MCF 10A (cell line): ENCODE data around the gene TXK. TPM values are rescaled to one million over a fixed set of nuclear protein-coding genes. Genes with fewer than 3 reads are reported as not detected.

ENCODE experiments used
- BruUV-seq: library from RNA; stranded (reverse); fragments of 400-500 nt; replicated peaks from 2 replicates; lab custom pipeline; 2021; lab: Mats Ljungman, UMichigan
- CTCF ChIA-PET: fragments of 300-600 bp; sonication (Branson Sonifier 250); formaldehyde crosslinking; extraction: SDS; loops from one replicate; lab custom pipeline; 2021; ENCODE audit warnings: antibody characterized with exemption, inconsistent platforms; lab: Yijun Ruan, JAX
- POLR2A ChIA-PET: fragments of 300-600, 350-650 bp; sonication (Branson Sonifier 250); formaldehyde crosslinking; extraction: SDS; loops from one replicate; lab custom pipeline; 2020; ENCODE audit warnings: antibody characterized with exemption, inconsistent platforms; lab: Yijun Ruan, JAX
- DNase-seq: peaks from one replicate; pipeline ENCODE4 v3.0.0-alpha.2; 2018; ENCODE audit not compliant: unreplicated experiment
- H3K27ac Mint-ChIP-seq: one replicate; pipeline ENCODE4 v1.8.0; 2022; ENCODE audit warnings: mild to moderate bottlenecking, low read depth, mixed read lengths; ENCODE audit not compliant: unreplicated experiment
- H3K27me3 Mint-ChIP-seq: one replicate; pipeline ENCODE4 v1.8.0; 2022; ENCODE audit warnings: mixed read lengths; ENCODE audit not compliant: insufficient read depth, unreplicated experiment
- H3K36me3 Mint-ChIP-seq: one replicate; pipeline ENCODE4 v1.8.0; 2022; ENCODE audit warnings: mild to moderate bottlenecking, moderate library complexity, mixed read lengths; ENCODE audit not compliant: insufficient read depth, unreplicated experiment
- H3K4me1 Mint-ChIP-seq: one replicate; pipeline ENCODE4 v1.8.0; 2022; ENCODE audit warnings: mixed read lengths; ENCODE audit not compliant: insufficient read depth, unreplicated experiment
- H3K4me3 Mint-ChIP-seq: one replicate; pipeline ENCODE4 v1.8.0; 2022; ENCODE audit warnings: mild to moderate bottlenecking, moderate library complexity, mixed read lengths; ENCODE audit not compliant: unreplicated experiment
- H3K9me3 Mint-ChIP-seq: one replicate; pipeline ENCODE4 v1.8.0; 2022; ENCODE audit warnings: mixed read lengths; ENCODE audit not compliant: unreplicated experiment
- CTCF ChIP-seq: fragments of 200-600 bp; IDR thresholded peaks from one replicate; pipeline ENCODE4 v1.8.0; 2022; ENCODE audit warnings: antibody characterized with exemption, mild to moderate bottlenecking; ENCODE audit not compliant: unreplicated experiment
- intact Hi-C: fragments of 100-400 bp; cut with micrococcal nuclease; formaldehyde crosslinking; loops from 2 replicates; pipeline ENCODE4 v1.14.1; 2022
- total RNA-seq: library from RNA; stranded (reverse); gene quantifications from 2 replicates; pipeline ENCODE4 v1.2.3, GENCODE V29; 2022

TXK gene
- total RNA-seq, 1 experiment from 2014 or later = not detected

- DNase-seq = no peak
- BruUV-seq = no TSS peak
- H3K27me3 Mint-ChIP-seq = no peaks in the 10 kb centered on the region
- H3K4me3 Mint-ChIP-seq = no peak overlapping the region
- H3K36me3 Mint-ChIP-seq = no peaks in the 10 kb centered on the region
- ChIA-PET POLR2A (no interaction called here), CTCF (interaction anchor here (0.6 to 1.3 kb wide), 4 partner anchors 10 to 108 kb away, joined by 3 to 11 read pairs (median 4); no protein-coding TSS in a partner anchor)
- no peaks in the 10 kb centered on the region for H3K4me1 Mint-ChIP-seq
- intact Hi-C loops = no loop called here
- TF ChIP-seq CTCF = no peak
- no peak overlapping the region for H3K27ac Mint-ChIP-seq
- H3K9me3 Mint-ChIP-seq = no peaks in the 10 kb centered on the region
These were observed 90.5 kb downstream of the TXK start for GRCh38 chr4:48043504-48043903.

- no peak for TF ChIP-seq CTCF
- CTCF ChIA-PET = interaction anchor here (0.6 to 1.3 kb wide), 3 partner anchors 9 to 30 kb away, joined by 3 to 11 read pairs (median 5); no protein-coding TSS in a partner anchor
- no peaks in the 10 kb centered on the region for H3K36me3 Mint-ChIP-seq
- no peaks in the 10 kb centered on the region for H3K9me3 Mint-ChIP-seq
- intact Hi-C loops = no loop called here
- H3K27ac Mint-ChIP-seq = no peak overlapping the region
- DNase-seq = no peak
- H3K27me3 Mint-ChIP-seq = no peaks in the 10 kb centered on the region
- H3K4me1 Mint-ChIP-seq = no peaks in the 10 kb centered on the region
- POLR2A ChIA-PET = no interaction called here
- no peak overlapping the region for H3K4me3 Mint-ChIP-seq
- BruUV-seq = no TSS peak
These were observed 91.0 kb downstream of the TXK start for GRCh38 chr4:48042979-48043461.

DNA sequence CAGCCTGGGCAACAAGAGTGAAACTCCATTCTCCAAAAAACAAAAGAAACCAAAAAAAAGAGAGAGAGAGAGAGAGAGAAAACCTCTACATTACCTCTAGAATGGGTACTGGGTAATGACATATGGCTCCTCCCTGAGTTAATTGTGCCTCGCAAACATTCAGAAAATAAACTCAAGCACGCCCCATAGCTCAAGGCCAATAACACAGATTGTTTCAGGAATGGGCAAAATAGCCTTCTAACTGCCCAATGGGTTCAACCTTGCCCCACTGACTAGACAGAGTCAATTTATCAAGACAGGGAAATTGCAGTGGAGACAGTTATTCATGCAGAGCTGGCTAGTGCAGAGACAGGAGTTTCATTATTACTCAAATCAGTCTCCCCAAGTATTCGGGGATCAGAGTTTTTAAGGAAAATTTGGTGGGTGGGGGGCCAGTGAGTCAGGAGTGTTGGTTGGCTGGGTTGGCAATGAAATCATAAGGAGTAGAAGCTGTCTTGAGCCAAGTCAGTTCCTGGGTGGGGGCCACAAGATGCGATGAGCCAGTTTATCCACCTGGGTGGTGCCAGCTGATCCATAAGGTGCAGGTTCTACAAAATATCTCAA, 92.4 kb downstream of the TXK start:
- no peaks in the 10 kb centered on the region for H3K27me3 Mint-ChIP-seq
- intact Hi-C loops = no loop called here
- no peaks in the 10 kb centered on the region for H3K9me3 Mint-ChIP-seq
- H3K27ac Mint-ChIP-seq = no peak overlapping the region
- ChIA-PET CTCF (interaction anchor here (0.6 to 1.3 kb wide), 5 partner anchors 8 to 499 kb away, joined by 3 to 9 read pairs (median 3); no protein-coding TSS in a partner anchor), POLR2A (interaction anchor here (1.1 kb wide), 1 partner anchor 44 kb away, joined by 3 read pairs; no protein-coding TSS in a partner anchor)
- TF ChIP-seq CTCF = no peak
- no peaks in the 10 kb centered on the region for H3K4me1 Mint-ChIP-seq
- no peak overlapping the region for H3K4me3 Mint-ChIP-seq
- no peak for DNase-seq
- H3K36me3 Mint-ChIP-seq = no peaks in the 10 kb centered on the region
- no TSS peak for BruUV-seq

GRCh38 chr4:48039561-48039960, 94.5 kb downstream of the TXK start:
- intact Hi-C loops = no loop called here
- Mint-ChIP-seq H3K4me3 (no peak overlapping the region), H3K9me3 (no peaks in the 10 kb centered on the region), H3K27ac (no peak overlapping the region), H3K36me3 (no peaks in the 10 kb centered on the region), H3K4me1 (no peaks in the 10 kb centered on the region), H3K27me3 (no peaks in the 10 kb centered on the region)
- no peak for TF ChIP-seq CTCF
- DNase-seq = no peak
- ChIA-PET CTCF (no interaction called here), POLR2A (no interaction called here)
- no TSS peak for BruUV-seq
